Vagina (tissue), 2 donors: ENCODE results near the gene PAPPA.

Source experiments
- POLR2A ChIP-seq, 2 donors: fragments of 450-650 bp; IDR thresholded peaks; one replicate each; pipeline ENCODE4 v1.6.1; 2017; ENCODE audit warnings: antibody characterized with exemption in 2 of 2, mild to moderate bottlenecking in 2 of 2, moderate library complexity in 2 of 2
- TF ChIP-seq, protein P1 (sequence below), 3 experiments: fragments of 450-650 bp in 2 of 3; fragments of 200-600 bp in 1 of 3; sonication (generic) in 1 of 3; IDR thresholded peaks; one replicate each; pipeline ENCODE4 v1.5.1; 2017 to 2019; ENCODE audit warnings: antibody characterized with exemption in 3 of 3, mild to moderate bottlenecking in 2 of 3, moderate library complexity in 2 of 3

DNA sequence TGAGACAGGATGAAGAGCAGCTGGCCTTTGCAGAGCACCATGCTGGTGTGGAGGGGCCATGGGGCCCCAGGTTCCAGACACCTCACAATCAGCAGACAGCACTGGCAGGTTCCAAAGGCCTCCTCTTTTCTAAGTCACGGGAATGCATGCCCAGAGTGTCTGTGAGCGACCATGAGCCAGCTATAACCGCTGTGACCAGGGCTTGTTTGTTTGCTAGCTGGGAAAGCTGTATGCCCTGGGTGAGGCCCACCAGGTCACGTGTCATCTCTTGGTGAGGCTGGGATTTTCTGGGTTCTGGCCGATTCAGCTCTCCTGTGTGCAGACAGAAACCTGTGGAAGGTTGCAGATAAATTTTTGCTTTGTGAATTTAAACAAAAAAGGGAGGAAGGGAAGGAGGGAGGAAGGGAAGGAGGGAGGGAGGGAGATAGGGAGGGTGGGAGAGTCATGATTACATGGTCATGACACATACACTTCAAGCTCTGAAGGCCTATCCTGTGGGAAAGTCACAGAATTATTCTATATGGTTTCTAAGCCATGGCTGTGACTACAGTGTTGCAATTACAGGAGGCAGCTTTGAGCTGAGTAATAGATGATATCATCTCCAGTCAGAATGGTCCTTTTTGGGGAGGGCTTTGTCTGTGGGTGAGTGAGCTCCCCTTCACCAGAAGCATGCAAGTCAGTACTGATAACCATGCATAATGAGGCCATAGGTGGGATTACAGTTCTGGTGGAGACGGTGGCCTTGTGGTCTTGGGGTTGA is 37.2 kb downstream of the PAPPA start:
- TF ChIP-seq, protein P1, sequence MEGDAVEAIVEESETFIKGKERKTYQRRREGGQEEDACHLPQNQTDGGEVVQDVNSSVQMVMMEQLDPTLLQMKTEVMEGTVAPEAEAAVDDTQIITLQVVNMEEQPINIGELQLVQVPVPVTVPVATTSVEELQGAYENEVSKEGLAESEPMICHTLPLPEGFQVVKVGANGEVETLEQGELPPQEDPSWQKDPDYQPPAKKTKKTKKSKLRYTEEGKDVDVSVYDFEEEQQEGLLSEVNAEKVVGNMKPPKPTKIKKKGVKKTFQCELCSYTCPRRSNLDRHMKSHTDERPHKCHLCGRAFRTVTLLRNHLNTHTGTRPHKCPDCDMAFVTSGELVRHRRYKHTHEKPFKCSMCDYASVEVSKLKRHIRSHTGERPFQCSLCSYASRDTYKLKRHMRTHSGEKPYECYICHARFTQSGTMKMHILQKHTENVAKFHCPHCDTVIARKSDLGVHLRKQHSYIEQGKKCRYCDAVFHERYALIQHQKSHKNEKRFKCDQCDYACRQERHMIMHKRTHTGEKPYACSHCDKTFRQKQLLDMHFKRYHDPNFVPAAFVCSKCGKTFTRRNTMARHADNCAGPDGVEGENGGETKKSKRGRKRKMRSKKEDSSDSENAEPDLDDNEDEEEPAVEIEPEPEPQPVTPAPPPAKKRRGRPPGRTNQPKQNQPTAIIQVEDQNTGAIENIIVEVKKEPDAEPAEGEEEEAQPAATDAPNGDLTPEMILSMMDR (IDR thresholded peaks at IDR 0.05): no peak
- TF ChIP-seq POLR2A (IDR thresholded peaks at IDR 0.05): no peak
